Prostate gland (tissue), 2 donors: ENCODE data around the gene C6orf132. TPM values are rescaled to one million over a fixed set of nuclear protein-coding genes. Genes with fewer than 3 reads are reported as not detected.

ENCODE experiments used
- DNase-seq: peaks from one replicate; pipeline ENCODE4 v3.0.0-alpha.2; 2019; ENCODE audit warnings: low spot score
- H3K27ac ChIP-seq, 2 donors: fragments of 200-600 bp; sonication (generic); 2 replicates each; pipeline ENCODE4 v1.5.1; 2017 to 2019
- H3K27me3 ChIP-seq: fragments of 200-600 bp; sonication (generic); replicated peaks from 2 replicates; pipeline ENCODE4 v1.5.1; 2019; ENCODE audit not compliant: insufficient read depth
- H3K36me3 ChIP-seq, 2 donors: fragments of 200-600 bp; sonication (generic); 1 replicate in 1 of 2; 2 replicates in 1 of 2; pipeline versions ENCODE4 v1.5.1 to v1.8.1; 2017 to 2019
- H3K4me1 ChIP-seq: fragments of 200-600 bp; sonication (generic); replicated peaks from 2 replicates; pipeline ENCODE4 v1.5.1; 2019
- H3K4me3 ChIP-seq, 2 donors: fragments of 200-600 bp; sonication (generic); 2 replicates each; pipeline ENCODE4 v1.5.1; 2017 to 2019
- H3K9me3 ChIP-seq: fragments of 200-600 bp; sonication (generic); 2 replicates; pipeline ENCODE4 v1.5.1; 2017
- CTCF ChIP-seq, 4 experiments: fragments of 200-600 bp in 2 of 4; fragments of 450-650 bp in 2 of 4; sonication (generic) in 2 of 4; IDR thresholded peaks; 1 replicate in 3 of 4; 2 replicates in 1 of 4; pipeline ENCODE4 v1.5.1; 2016 to 2019; ENCODE audit warnings: antibody characterized with exemption in 4 of 4, mild to moderate bottlenecking in 2 of 4, moderate library complexity in 2 of 4
- POLR2A ChIP-seq: fragments of 450-650 bp; IDR thresholded peaks from one replicate; pipeline ENCODE4 v1.6.1; 2016; ENCODE audit warnings: antibody characterized with exemption, mild to moderate bottlenecking
- POLR2AphosphoS5 ChIP-seq: sonication (generic); formaldehyde crosslinking; IDR thresholded peaks from one replicate; pipeline ENCODE4 v1.6.1; 2017; ENCODE audit warnings: antibody characterized with exemption
- WGBS: methylation state at CpG from one replicate; pipeline ENCODE4 v1.1.5; 2018; 5-methylcytosine and 5-hydroxymethylcytosine counted together
- intact Hi-C: fragments of 100-400 bp; cut with DNase I; formaldehyde crosslinking; loops from one replicate; pipeline ENCODE4 v1.14.2; 2022
- total RNA-seq, 2 donors: library from RNA; depleted of rRNA; stranded (reverse); fragments of >200 nt; gene quantifications; one replicate each; pipeline ENCODE4 v1.1.0, GENCODE V29; 2016

C6orf132 gene
- total RNA-seq, 2 donors from 2014 or later = 30.8 to 45.9 TPM

- Histone ChIP-seq H3K4me3 (no peak overlapping the region), H3K27me3 (no peaks in the 10 kb centered on the region), H3K36me3 (no peaks in the 10 kb centered on the region), H3K9me3 (no peaks in the 10 kb centered on the region), H3K27ac (no peak overlapping the region), H3K4me1 (peaks cover 8% of the 10 kb centered on the region)
- intact Hi-C loops = no loop called here
- 78% methylated on average over 25 of the region's 25 CpGs for WGBS
- no peak for DNase-seq
- TF ChIP-seq CTCF (IDR thresholded peaks at IDR 0.05) (no peak), POLR2AphosphoS5 (no peak), POLR2A (no peak)
Measured at GRCh38 chr6:42128460-42129359, 13.7 kb downstream of the C6orf132 start.

- 76% methylated on average over 3 of the region's 3 CpGs for WGBS
- DNase-seq = no peak
- Histone ChIP-seq H3K27ac (no peak overlapping the region), H3K36me3 (no peaks in the 10 kb centered on the region), H3K4me3 (no peak overlapping the region), H3K27me3 (no peaks in the 10 kb centered on the region), H3K4me1 (peaks cover 10% of the 10 kb centered on the region), H3K9me3 (no peaks in the 10 kb centered on the region)
- TF ChIP-seq POLR2A = no peak
- no peak for TF ChIP-seq CTCF (IDR thresholded peaks at IDR 0.05)
- TF ChIP-seq POLR2AphosphoS5 = no peak
- intact Hi-C loops = no loop called here
Measured at GRCh38 chr6:42125663-42126062, 16.8 kb downstream of the C6orf132 start.

GRCh38 chr6:42125231-42125630, 17.2 kb downstream of the C6orf132 start:
- H3K27me3 ChIP-seq = no peaks in the 10 kb centered on the region
- peaks cover 10% of the 10 kb centered on the region for H3K4me1 ChIP-seq
- no peak for TF ChIP-seq POLR2A
- no peak for TF ChIP-seq CTCF (IDR thresholded peaks at IDR 0.05)
- no peak for TF ChIP-seq POLR2AphosphoS5
- WGBS = 85% methylated on average over 12 of the region's 14 CpGs
- no peak for DNase-seq
- H3K9me3 ChIP-seq = no peaks in the 10 kb centered on the region
- H3K4me3 ChIP-seq = no peak overlapping the region
- no peak overlapping the region for H3K27ac ChIP-seq
- intact Hi-C loops = no loop called here
- H3K36me3 ChIP-seq = no peaks in the 10 kb centered on the region

GRCh38 chr6:42124223-42124836, 18.1 kb downstream of the C6orf132 start:
- peak overlapping the region; percentile 60 to 63 for H3K27ac ChIP-seq
- WGBS = 67% methylated on average over 9 of the region's 9 CpGs
- no peak for DNase-seq
- H3K4me3 ChIP-seq = no peak overlapping the region
- TF ChIP-seq POLR2AphosphoS5 (no peak), POLR2A (no peak), CTCF (IDR thresholded peaks at IDR 0.05) (no peak)
- H3K36me3 ChIP-seq = no peaks in the 10 kb centered on the region
- no peaks in the 10 kb centered on the region for H3K9me3 ChIP-seq
- intact Hi-C loops = no loop called here
- H3K27me3 ChIP-seq = no peaks in the 10 kb centered on the region
- peaks cover 10% of the 10 kb centered on the region for H3K4me1 ChIP-seq
